K562 (cell line): ENCODE measurements around the gene USP16. TPM values are rescaled to one million over a fixed set of nuclear protein-coding genes. Genes with fewer than 3 reads are reported as not detected.

Experiments used
- ATAC-seq: fragments of 200-7000 bp; cut with Tn5 transposase; 3 replicates; pipeline ENCODE4 v1.9.1; 2020; ENCODE audit warnings: moderate library complexity
- BruUV-seq: library from RNA; stranded (reverse); fragments of 400-500 nt; replicated peaks from 2 replicates; lab custom pipeline; 2021; lab: Mats Ljungman, UMichigan
- CTCF ChIA-PET: fragments of 300-600 bp; formaldehyde crosslinking; extraction: SDS; loops from one replicate; lab custom pipeline; 2021; ENCODE audit warnings: low intra/inter-chr PET ratio; lab: Yijun Ruan, JAX
- POLR2A ChIA-PET: fragments of 300-600, 350-650 bp; sonication (Branson Sonifier 250); formaldehyde crosslinking; extraction: SDS; loops from one replicate; lab custom pipeline; 2021; ENCODE audit warnings: antibody characterized with exemption, inconsistent platforms; lab: Yijun Ruan, JAX
- DNase-seq, 4 experiments: peaks; one replicate each; pipeline versions ENCODE4 v3.0.0 to v3.0.0-alpha.2; 2011 to 2018; ENCODE audit warnings: low spot score in 3 of 4, mixed read lengths in 3 of 4; ENCODE audit errors: extremely low read depth in 1 of 4
- FAIRE-seq: peaks from 2 replicates; lab custom pipeline; 2011; peaks lifted over from hg19 to GRCh38; lab: Jason Lieb, UNC
- H2AFZ ChIP-seq: 2 replicates; pipeline ENCODE4 v1.6.0; 2011; ENCODE audit warnings: low read depth, low read length, control low read depth, inconsistent platforms
- H3K27ac ChIP-seq: fragments of 200-600 bp; 3 replicates; pipeline ENCODE4 v1.8.0; 2011; ENCODE audit warnings: low read depth, mild to moderate bottlenecking, control low read depth, inconsistent platforms, low read length, moderate library complexity, mixed read lengths; ENCODE audit errors: extremely low read depth
- H3K27me3 ChIP-seq, 2 experiments: fragments of 300-600 bp in 1 of 2; 2 replicates in 1 of 2; 3 replicates in 1 of 2; pipeline versions ENCODE4 v1.6.0 to v1.8.0; 2011; ENCODE audit warnings: inconsistent platforms in 2 of 2, low read length in 2 of 2, mild to moderate bottlenecking in 1 of 2, mixed read lengths in 1 of 2, moderate library complexity in 1 of 2; ENCODE audit not compliant: control insufficient read depth in 2 of 2, insufficient read depth in 2 of 2
- H3K36me3 ChIP-seq: fragments of 300-600 bp; 3 replicates; pipeline ENCODE4 v1.8.0; 2011; ENCODE audit warnings: mild to moderate bottlenecking, low read length, inconsistent platforms; ENCODE audit not compliant: control insufficient read depth, insufficient read depth
- H3K4me1 ChIP-seq, 2 experiments: fragments of 200-600 bp in 1 of 2; replicated peaks in 1 of 2; 2 replicates in 1 of 2; 3 replicates in 1 of 2; pipeline versions ENCODE4 v1.5.1 to v1.8.0; 2011; ENCODE audit warnings: inconsistent platforms in 2 of 2, low read length in 2 of 2, mild to moderate bottlenecking in 1 of 2, mixed read lengths in 1 of 2, moderate library complexity in 1 of 2; ENCODE audit not compliant: control insufficient read depth in 2 of 2, insufficient read depth in 2 of 2
- H3K4me2 ChIP-seq: 2 replicates; pipeline ENCODE4 v1.6.1; 2011; ENCODE audit warnings: low read length, control low read depth, inconsistent platforms, mixed read lengths; ENCODE audit not compliant: insufficient read depth
- H3K4me3 ChIP-seq: fragments of 200-600 bp; sonication (generic), shearing (Covaris generic); 2 replicates; pipeline ENCODE4 v1.5.1; 2016; ENCODE audit warnings: control low read depth, inconsistent platforms
- H3K79me2 ChIP-seq: fragments of 200-600 bp; 3 replicates; pipeline ENCODE4 v1.8.0; 2011; ENCODE audit warnings: low read length, inconsistent platforms; ENCODE audit not compliant: control insufficient read depth, insufficient read depth
- H3K9ac ChIP-seq, 2 experiments: 2 replicates each; pipeline versions ENCODE4 v1.6.0 to v1.6.1; 2011; ENCODE audit warnings: low read depth in 2 of 2, low read length in 2 of 2, control low read depth in 1 of 2, inconsistent platforms in 1 of 2, mild to moderate bottlenecking in 1 of 2, mixed read lengths in 1 of 2; ENCODE audit not compliant: insufficient read depth in 1 of 2
- H3K9me1 ChIP-seq: one replicate; pipeline ENCODE4 v1.6.0; 2011; ENCODE audit warnings: inconsistent platforms, mild to moderate bottlenecking, low read length, moderate library complexity; ENCODE audit not compliant: control insufficient read depth, insufficient read depth
- H3K9me3 ChIP-seq: replicated peaks from 2 replicates; pipeline ENCODE4 v1.5.1; 2011; ENCODE audit warnings: low read depth, low read length, inconsistent platforms; ENCODE audit not compliant: control insufficient read depth, insufficient read depth
- H4K20me1 ChIP-seq: replicated peaks from 2 replicates; pipeline ENCODE4 v1.6.1; 2011; ENCODE audit warnings: low read length, inconsistent platforms, mixed read lengths; ENCODE audit not compliant: control insufficient read depth, insufficient read depth
- PTBP1 ChIP-seq: fragments of 200-400 bp; formaldehyde crosslinking; IDR thresholded peaks from 2 replicates; pipeline ENCODE4 v1.6.1; 2017; ENCODE audit warnings: low read depth, low read length
- RFX7 ChIP-seq: fragments of 250-450 bp; sonication (Bioruptor Pico); IDR thresholded peaks from 2 replicates; pipeline ENCODE4 v1.5.1; 2021; ENCODE audit warnings: mild to moderate bottlenecking
- ZNF449 ChIP-seq: fragments of 250-450 bp; sonication (Bioruptor Pico); IDR thresholded peaks from 2 replicates; pipeline ENCODE4 v1.8.0; 2022; ENCODE audit warnings: moderate library complexity, mild to moderate bottlenecking, inconsistent platforms
- ZNF668 ChIP-seq: fragments of 250-450 bp; sonication (Bioruptor Pico); IDR thresholded peaks from 2 replicates; pipeline ENCODE4 v1.8.0; 2022; ENCODE audit warnings: mild to moderate bottlenecking, inconsistent platforms
- ZNF766 ChIP-seq: fragments of 200-800 bp; sonication (Bioruptor generic); conservative IDR thresholded peaks from 2 replicates; pipeline ENCODE4 v1.6.1; 2016; ENCODE audit warnings: missing genetic modification characterization, missing compliant biosample characterization
- WGBS: fragments of 100-300 bp; shearing (Covaris generic); methylation state at CpG from one replicate; pipeline ENCODE4 v1.1.6; 2016; ENCODE audit warnings: low coverage, mixed read lengths; ENCODE audit not compliant: insufficient coverage; ENCODE audit errors: missing lambda C conversion rate; 5-methylcytosine and 5-hydroxymethylcytosine counted together
- in situ Hi-C: fragments of 300-500 bp; cut with MboI; formaldehyde crosslinking; loops from 4 replicates; pipeline ENCODE4 v1.15.0; 2018; ENCODE audit warnings: inconsistent platforms, mixed read lengths
- intact Hi-C: fragments of 100-400 bp; cut with micrococcal nuclease; formaldehyde crosslinking; loops from 2 replicates; pipeline ENCODE4 v1.14.2; 2022
- polyA plus RNA-seq, 8 experiments: library from polyadenylated mRNA; depleted of rRNA in 4 of 8; stranded (reverse) in 5 of 8; unstranded in 3 of 8; fragments of >200 nt; fragmentation: Nextera tagmentation in 2 of 8; fragmentation: Illumina TruSeq in 1 of 8; extraction: Ambion mirVana in 2 of 8; extraction: Trizol in 1 of 8; gene quantifications; 2 replicates each; pipeline versions ENCODE4 v1.2.1 to v1.2.3, GENCODE V29; 2011 to 2014; ENCODE audit warnings: inconsistent platforms in 1 of 8, missing spikeins in 1 of 8
- total RNA-seq, 7 experiments: library from RNA; depleted of rRNA in 6 of 7; stranded (reverse); fragments of >200 nt in 6 of 7; fragmentation: Illumina TruSeq in 2 of 7; extraction: Trizol in 2 of 7; gene quantifications; 2 replicates each; pipeline versions ENCODE4 v1.2.1 to v1.2.3, GENCODE V29; 2011 to 2021; ENCODE audit warnings: low replicate concordance in 1 of 7

The USP16 gene
- total and polyA plus RNA-seq, 9 of the 15 experiments (the other 6 are each of a cell fraction or from before 2014, with no cell fraction given) = 38.4 to 90.9 (median 62.8) TPM

- in situ Hi-C loops (no loop called here), intact Hi-C loops (no loop called here)
- no peak overlapping the region for H3K4me3 ChIP-seq
- H3K9ac ChIP-seq = no peak overlapping the region
- H2AFZ ChIP-seq = no peak overlapping the region
- H3K27me3 ChIP-seq = peaks cover 4 to 10% of the 10 kb centered on the region in 2 experiments; a peak in 4 of 5 replicates
- DNase-seq (no peak), FAIRE-seq (no peak), ATAC-seq (no peak)
- TF ChIP-seq ZNF766 (CRISPR knock-in tag) = no peak
- CTCF ChIA-PET = no interaction called here
- no peak overlapping the region for H3K4me2 ChIP-seq
- H3K79me2 ChIP-seq = no peaks in the 10 kb centered on the region
- no peak overlapping the region for H3K27ac ChIP-seq
- no peaks in the 10 kb centered on the region for H3K9me1 ChIP-seq
- no peaks in the 10 kb centered on the region for H3K36me3 ChIP-seq
- no TSS peak for BruUV-seq
- WGBS = 15% methylated on average over 3 of the region's 3 CpGs
- H3K4me1 ChIP-seq = peaks cover 0 to 3% of the 10 kb centered on the region in 2 experiments; a peak in 2 of 5 replicates
- POLR2A ChIA-PET = no interaction called here
- H4K20me1 ChIP-seq = no peaks in the 10 kb centered on the region
- no peaks in the 10 kb centered on the region for H3K9me3 ChIP-seq
Observed at GRCh38 chr21:29083306-29083705, 58.8 kb downstream of the USP16 start.

GRCh38 chr21:29084372-29084771, 59.9 kb downstream of the USP16 start:
- ChIA-PET CTCF (no interaction called here), POLR2A (no interaction called here)
- no peaks in the 10 kb centered on the region for H3K9me3 ChIP-seq
- intact Hi-C loops = no loop called here
- no peak overlapping the region for H3K4me3 ChIP-seq
- TF ChIP-seq ZNF449 (no peak), PTBP1 (no peak), ZNF668 (no peak), RFX7 (CRISPR knock-in tag) (no peak)
- ATAC-seq = no peak
- no peak for FAIRE-seq
- peaks cover 4 to 10% of the 10 kb centered on the region in 2 experiments; a peak in 4 of 5 replicates for H3K27me3 ChIP-seq
- no peaks in the 10 kb centered on the region for H3K36me3 ChIP-seq
- H3K4me1 ChIP-seq = peaks cover 0 to 3% of the 10 kb centered on the region in 2 experiments; a peak in 2 of 5 replicates
- H3K4me2 ChIP-seq = no peak overlapping the region
- H3K9ac ChIP-seq = no peak overlapping the region
- H4K20me1 ChIP-seq = no peaks in the 10 kb centered on the region
- no peaks in the 10 kb centered on the region for H3K9me1 ChIP-seq
- no peak overlapping the region for H3K27ac ChIP-seq
- BruUV-seq = no TSS peak
- no peak overlapping the region for H2AFZ ChIP-seq
- DNase-seq = no peak
- H3K79me2 ChIP-seq = no peaks in the 10 kb centered on the region
- WGBS = 0% methylated on average over 2 of the region's 2 CpGs
- in situ Hi-C loops = no loop called here
